Measurements from ENCODE around the gene CRYBG2.
A peak's percentile ranks its signal among the peaks of the same experiment; 100 is the strongest.

The CRYBG2 gene

GRCh38 chr1:26370591-26371382 is 16.9 kb upstream of the CRYBG2 start:
- no peak overlapping the region for H3K4me3 ChIP-seq (ENCODE audit: control insufficient read depth, low read depth, low read length)
- TF ChIP-seq CTCF (IDR thresholded peaks at IDR 0.05; ENCODE audit: control insufficient read depth, insufficient read depth, low read depth, low read length, missing control alignments): no peak
- DNase-seq (ENCODE audit: low read depth): no peak

- TF ChIP-seq CTCF (IDR thresholded peaks at IDR 0.05; ENCODE audit: control insufficient read depth, insufficient read depth, low read depth, low read length, missing control alignments): no peak
- no peak overlapping the region for H3K4me3 ChIP-seq (ENCODE audit: control insufficient read depth, low read depth, low read length)
Measured at GRCh38 chr1:26368486-26368885, 14.6 kb upstream of the CRYBG2 start.

GRCh38 chr1:26368006-26368405 is 14.1 kb upstream of the CRYBG2 start:
- no peak for DNase-seq (ENCODE audit: low read depth)
- no peak overlapping the region for H3K4me3 ChIP-seq (ENCODE audit: control insufficient read depth, low read depth, low read length)
- no peak for TF ChIP-seq CTCF (IDR thresholded peaks at IDR 0.05; ENCODE audit: control insufficient read depth, insufficient read depth, low read depth, low read length, missing control alignments)

More at GRCh38 chr1:26368486-26368885, 14.6 kb upstream of the CRYBG2 start:
- DNase-seq (ENCODE audit: low read depth): no peak

GRCh38 chr1:26367441-26367840 is 13.5 kb upstream of the CRYBG2 start:
- no peak for DNase-seq (ENCODE audit: low read depth)
- no peak for TF ChIP-seq CTCF (IDR thresholded peaks at IDR 0.05; ENCODE audit: control insufficient read depth, insufficient read depth, low read depth, low read length, missing control alignments)

DNA sequence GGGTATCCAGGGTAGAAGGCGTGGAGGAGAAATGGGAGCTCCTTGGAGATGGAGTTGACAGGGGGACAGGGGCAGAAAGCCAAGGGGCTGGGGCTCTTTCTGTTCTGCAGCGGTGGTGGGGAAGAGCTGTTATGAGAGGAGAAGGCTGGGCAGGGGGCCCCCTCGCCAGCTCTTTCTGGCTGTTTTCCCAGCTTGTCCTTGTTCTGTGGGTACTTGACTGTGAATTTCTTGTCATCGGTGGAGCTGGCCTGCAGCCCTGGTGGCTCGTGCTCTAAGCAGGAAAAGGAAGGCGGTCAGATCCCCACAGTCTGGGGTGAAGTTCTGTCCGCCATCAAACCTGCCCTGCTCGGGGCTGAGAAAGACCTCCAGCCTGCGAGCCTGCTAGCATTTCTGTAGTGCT is 11.0 kb upstream of the CRYBG2 start:
- TF ChIP-seq CTCF (IDR thresholded peaks at IDR 0.05; ENCODE audit: control insufficient read depth, insufficient read depth, low read depth, low read length, missing control alignments): no peak
- no peak for DNase-seq (ENCODE audit: low read depth)
- no peak overlapping the region for H3K4me3 ChIP-seq (ENCODE audit: control insufficient read depth, low read depth, low read length)

More at GRCh38 chr1:26367441-26367840, 13.5 kb upstream of the CRYBG2 start:
- no peak overlapping the region for H3K4me3 ChIP-seq (ENCODE audit: control insufficient read depth, low read depth, low read length)

DNA sequence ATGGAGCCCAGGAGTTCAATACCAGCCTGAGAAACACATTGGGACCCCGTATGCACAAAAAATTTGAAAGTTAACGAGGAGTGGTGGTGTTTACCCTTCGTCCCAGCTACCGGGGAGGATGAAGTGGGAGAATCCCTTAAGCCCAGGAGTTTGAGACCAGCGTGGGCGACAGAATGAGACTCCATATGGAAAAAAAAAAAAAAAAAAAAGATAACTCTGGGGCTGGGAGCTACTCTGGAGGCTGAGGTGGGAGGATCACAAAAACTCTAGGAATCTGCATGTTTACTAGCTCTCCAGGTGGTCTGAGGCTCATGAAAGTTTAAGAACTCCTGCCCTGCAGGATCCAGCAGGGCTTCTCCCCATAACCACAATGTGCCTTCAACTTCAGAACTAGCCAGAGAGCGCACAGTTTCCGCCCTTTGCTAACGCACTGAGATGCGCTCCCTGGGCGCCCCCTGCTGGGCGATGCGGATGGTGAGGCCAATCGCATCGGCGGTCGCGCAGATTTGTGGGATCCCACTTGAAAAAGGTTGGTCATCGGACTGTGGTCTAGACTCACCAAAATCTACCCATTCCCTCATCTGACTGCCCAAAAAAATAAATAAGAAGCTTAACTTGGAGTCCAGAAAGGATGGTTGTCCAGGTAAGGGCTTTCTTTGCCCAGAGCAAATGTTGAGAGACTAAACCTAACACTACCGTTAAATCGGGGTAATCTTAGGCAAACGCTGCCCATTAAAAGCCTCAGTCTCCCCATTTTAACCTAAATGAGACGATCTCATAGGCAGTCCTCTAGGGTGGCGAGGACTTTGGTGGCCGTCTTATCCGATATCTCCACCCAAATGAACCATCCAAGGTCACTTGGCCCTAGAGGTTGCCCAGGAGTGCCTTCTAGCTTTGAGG is 9.9 kb upstream of the CRYBG2 start:
- TF ChIP-seq CTCF (IDR thresholded peaks at IDR 0.05; ENCODE audit: control insufficient read depth, insufficient read depth, low read depth, low read length, missing control alignments): peak; percentile 98
- no peak for DNase-seq (ENCODE audit: low read depth)
- H3K4me3 ChIP-seq (ENCODE audit: control insufficient read depth, low read depth, low read length): no peak overlapping the region

Measured in AG09309 (cell line).